ENCODE data around the gene NRG2.

The NRG2 gene

GRCh38 chr5:140042643-140043507 lies at the start of gene NRG2:
TSS of gene NRG2 (minus strand) at chr5:140043299.
- DNase-seq (ENCODE audit: low spot score): peak; percentile 79

DNA sequence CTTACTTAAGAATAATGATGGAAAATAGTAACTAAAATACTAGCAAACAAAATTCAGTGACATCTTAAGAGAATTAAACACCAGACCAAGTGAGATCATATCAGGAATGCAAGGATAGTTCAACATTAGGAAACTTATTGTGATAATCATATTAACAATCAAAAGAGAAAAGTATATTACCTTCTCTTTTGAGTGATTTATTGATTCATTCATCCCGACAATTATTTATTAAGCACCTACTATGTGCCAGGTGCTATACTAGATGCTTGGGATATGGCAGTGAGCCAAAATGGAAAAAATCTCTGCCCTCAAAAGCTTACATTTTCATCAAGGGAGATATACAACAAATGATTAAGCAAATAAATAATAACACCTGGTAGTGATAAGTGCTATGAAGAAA lies 47.2 kb upstream of the NRG2 start:
- DNase-seq (ENCODE audit: low spot score): no peak

DNA sequence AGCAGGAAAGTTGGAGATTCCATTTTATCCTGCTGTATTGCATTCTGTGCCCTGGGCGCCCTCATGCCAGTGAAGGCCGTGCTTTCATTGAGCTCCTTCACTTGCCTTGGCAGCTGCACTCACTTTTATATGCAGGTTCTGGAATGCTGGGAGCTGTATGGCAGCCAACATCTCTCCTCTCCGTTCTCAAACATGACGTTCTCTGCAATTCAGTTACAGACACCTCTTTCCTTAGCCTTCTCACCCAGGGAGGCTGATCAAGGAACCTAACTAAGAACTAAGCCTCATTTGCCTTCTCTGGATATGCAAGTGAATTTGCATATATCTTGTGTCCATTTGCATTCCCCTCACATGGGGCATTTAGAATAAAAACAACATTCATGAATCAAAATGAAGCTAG lies 41.4 kb upstream of the NRG2 start:
- DNase-seq (ENCODE audit: low spot score): no peak

DNA sequence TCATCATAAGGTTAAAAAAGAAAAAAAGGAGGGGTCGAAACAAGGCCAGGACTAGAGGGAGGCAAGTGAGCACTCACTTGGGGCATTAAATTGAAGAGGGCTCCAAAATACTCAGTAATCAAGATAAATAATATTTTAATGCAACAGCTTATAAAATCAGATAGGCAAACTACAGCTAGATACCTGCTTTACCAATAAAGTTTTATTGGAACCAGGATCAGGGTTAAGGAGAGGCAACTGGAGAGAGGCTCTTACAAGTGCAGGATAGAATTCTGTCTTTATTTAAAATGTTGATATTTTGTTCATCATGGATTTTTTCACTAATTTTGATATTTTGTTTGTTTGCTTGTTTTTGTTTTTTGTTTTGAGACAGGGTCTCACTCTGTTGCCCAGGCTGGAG lies 40.6 kb upstream of the NRG2 start:
- DNase-seq (ENCODE audit: low spot score): no peak

DNA sequence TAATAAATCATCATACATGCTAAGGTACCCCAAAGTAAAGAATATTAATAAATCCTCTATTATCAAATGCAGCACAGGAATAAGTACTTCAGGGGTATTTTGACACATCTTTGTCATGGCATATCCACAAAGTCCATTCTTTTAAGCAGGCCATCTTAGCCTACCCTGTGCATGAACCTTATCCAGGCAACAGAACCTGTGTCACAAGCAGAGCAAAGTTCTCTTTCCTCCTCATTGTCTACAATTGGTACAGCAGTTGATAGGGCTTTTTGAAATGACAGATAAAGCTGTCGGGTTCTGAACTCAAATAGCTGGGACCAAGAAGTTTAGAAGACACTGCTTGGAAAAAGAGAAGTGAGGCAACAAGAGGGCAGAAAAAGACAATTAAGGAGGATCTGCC lies 40.0 kb upstream of the NRG2 start:
- DNase-seq (ENCODE audit: low spot score): no peak

DNA sequence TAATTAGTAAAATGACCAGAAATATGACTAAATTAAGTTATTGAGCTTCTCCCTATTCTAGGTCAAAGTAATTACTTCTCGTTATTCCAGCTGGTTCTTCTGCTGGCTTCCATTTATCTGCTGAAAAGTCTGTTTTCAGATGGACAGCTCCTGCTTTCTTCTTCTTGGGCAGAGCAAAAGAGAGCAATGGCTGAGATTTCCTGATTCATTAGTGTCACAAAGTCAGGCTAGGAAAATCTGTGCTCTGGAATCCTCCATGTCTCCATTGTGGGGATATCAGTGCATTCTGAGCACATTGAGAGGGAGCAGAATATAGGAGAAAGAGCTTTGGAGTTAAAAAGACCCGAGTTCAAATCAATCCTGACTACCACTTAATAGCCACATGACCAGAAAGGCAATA lies 33.7 kb upstream of the NRG2 start:
- DNase-seq (ENCODE audit: low spot score): no peak

GRCh38 chr5:140076142-140076541 lies 33.0 kb upstream of the NRG2 start:
- DNase-seq (ENCODE audit: low spot score): no peak

- no peak for DNase-seq (ENCODE audit: low spot score)
Observed at GRCh38 chr5:140075371-140075770, 32.3 kb upstream of the NRG2 start.

GRCh38 chr5:140073296-140073695 lies 30.2 kb upstream of the NRG2 start:
- no peak for DNase-seq (ENCODE audit: low spot score)

DNA sequence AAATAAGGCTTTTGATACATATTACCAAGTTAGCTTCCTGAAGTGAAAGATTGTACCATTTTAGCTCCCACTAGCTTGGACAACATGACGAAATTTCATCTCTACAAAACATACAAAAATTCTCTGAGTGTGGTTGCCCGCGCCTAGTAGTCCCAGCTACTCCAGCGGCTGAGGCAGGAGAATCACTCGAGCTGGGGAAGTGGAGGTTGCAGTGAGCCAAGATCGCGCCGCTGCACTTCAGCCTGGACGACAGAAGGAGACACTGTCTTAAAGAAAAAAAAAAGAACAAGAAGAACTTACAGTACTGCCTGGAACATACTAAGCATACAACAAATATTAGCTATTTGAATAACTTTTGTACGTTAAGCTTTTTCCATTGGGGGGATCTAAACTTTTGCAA lies 29.7 kb upstream of the NRG2 start:
- DNase-seq (ENCODE audit: low spot score): no peak

DNA sequence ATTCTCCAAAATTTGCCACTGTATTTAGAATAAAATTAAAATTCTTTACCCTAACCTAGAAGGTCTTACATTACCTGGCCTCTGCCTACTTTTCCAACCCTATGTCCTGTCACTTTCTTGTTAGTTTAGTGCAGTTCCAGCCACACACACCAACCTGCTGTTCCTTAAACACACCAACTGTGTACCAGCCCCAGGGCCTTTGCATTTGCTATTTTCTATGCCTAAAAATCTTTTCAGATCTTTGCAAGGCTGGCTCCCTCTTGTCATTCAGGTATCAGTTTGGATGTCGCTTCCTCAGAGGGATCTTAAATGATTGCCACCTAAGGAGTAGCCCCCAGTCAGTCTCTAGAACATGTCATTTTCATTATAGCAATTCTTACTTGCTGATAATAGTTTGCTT lies 17.7 kb upstream of the NRG2 start:
- no peak for DNase-seq (ENCODE audit: low spot score)

DNA sequence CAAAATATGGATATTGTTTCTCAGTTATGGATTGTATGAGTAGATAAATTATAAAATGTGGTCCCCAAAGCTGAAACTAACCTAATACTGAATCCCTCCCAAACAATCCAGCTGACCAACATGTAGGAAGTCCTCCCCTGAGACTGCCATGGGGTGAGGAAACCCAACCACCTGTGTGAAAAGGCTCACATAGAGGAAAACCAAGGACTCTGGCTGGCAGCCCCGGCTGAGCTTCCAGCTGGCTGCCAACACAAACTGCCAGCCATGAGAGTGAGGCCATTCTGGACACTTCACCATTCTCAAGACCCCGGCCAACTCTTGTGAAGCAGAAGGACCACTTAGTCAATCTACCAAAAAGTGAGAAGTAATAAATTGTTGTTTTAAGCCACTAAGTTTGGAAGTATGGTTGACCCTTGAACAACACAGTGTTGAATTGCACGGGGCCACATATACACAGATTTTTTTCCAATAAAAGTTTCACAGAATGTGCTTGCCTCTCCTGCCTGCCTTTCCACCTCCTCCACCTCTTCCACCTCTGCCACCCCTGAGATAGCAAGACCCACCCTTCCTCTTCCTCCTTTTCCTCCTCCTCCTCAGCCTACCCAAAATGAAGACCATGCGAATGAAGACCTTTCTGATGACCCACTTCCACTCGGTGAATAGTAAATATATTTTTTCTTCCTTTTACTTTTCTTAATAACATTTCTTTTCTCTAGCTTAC lies 15.3 kb upstream of the NRG2 start:
- DNase-seq (ENCODE audit: low spot score): no peak

- DNase-seq (ENCODE audit: low spot score): no peak
Observed at GRCh38 chr5:140056880-140057279, 13.8 kb upstream of the NRG2 start.

DNA sequence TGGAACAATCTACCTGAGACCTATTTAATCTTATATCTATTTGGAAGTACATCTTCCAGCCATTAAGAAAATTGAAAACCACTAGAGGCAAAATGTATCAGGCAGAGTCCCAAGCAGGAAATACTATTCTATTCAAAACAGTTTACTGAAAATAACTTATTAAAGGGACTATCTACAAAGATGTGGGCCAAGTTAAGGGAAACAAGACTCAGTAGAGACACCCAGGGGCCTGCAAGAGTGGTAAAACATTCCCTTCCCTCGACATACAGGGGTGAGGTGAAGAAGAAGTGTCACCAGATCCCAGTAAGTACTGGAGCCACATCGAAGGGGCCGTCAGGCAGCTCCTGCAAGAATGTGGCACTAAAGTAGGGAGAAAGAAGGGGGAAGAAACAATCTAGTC lies 12.1 kb upstream of the NRG2 start:
- no peak for DNase-seq (ENCODE audit: low spot score)

DNA sequence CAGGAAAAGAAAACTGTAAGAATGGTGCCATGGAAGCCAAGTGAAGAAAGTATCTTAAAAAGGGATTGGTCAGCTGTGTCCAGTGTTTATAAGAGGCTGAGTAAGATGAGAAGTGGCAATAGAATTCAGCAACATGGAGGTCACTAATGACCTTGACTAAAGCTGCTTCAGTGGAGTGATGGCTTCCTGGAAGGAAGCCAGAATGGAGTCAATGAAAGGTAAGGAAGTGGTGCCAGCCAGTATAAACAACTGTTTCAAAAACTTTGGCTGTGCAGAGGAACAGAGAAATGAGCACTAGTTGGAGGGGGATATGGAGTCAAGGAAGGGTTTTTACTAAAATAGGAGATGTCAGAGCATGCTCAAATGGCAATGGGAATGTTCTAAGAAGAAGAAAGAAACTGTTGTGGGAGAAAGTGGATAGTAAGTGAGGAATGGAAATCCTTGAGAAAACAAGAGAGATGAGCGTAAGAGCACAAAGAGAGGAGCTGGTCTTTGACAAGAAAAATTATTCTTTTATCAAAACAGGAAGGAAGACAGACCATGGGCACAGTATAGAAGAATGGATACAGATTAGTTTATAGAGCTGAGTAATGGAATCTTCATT lies 11.1 kb upstream of the NRG2 start:
- DNase-seq (ENCODE audit: low spot score): no peak

DNA sequence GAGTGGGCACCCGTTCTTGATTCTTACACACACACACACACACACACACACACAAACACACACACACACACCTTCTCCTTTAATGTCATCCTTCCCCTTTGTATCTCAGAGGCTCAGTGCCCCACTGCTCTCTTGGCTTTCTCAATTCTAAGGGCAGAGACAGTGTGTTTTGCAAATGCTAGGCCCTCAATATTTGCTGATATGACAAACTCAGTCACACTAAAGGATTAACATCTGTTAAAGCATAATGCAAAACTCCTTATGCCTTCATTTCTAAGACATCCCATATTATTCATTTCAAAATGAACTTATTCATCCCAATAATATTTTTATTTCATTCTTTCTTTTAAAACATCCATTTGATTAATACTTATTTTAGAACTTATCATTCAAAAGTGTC lies 8.9 kb upstream of the NRG2 start:
- no peak for DNase-seq (ENCODE audit: low spot score)

DNA sequence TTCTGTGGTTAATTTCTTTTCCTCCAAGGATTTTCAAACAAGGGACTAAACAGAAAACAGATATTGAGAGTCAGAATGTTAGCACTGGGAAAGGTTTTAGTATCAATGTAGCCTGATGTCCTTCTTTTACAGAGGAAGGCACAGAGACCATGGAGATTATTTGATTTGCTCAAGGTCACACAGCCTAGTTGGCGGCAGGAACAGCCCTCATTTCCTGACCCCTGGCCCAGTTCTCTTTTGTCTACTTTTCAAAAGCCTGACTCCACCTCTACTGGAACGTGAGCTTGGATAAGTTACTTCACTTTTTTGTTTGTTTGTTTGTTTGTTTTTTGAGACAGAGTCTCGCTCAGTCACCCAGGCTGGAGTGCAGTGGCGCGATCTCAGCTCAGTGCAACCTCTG lies 6.6 kb upstream of the NRG2 start:
- no peak for DNase-seq (ENCODE audit: low spot score)

DNA sequence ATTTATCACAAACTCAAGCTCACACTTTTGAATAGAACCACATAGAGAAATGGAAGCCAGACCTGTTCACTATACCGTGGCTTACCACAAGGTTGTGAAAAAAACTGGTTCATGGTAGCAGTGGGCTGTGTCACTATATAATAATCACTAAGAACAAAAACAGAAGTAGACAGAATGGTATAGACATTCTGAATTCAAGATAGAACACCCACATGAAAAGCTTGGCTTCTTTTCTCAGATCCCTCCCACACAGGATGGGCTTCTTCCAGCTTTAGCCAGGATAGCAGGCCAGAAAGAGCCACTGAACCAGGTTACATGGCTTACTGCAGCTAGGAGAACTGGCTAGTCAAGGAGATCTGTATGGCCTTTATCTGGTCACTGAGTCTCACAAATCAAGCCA lies 6.1 kb upstream of the NRG2 start:
- DNase-seq (ENCODE audit: low spot score): no peak

DNA sequence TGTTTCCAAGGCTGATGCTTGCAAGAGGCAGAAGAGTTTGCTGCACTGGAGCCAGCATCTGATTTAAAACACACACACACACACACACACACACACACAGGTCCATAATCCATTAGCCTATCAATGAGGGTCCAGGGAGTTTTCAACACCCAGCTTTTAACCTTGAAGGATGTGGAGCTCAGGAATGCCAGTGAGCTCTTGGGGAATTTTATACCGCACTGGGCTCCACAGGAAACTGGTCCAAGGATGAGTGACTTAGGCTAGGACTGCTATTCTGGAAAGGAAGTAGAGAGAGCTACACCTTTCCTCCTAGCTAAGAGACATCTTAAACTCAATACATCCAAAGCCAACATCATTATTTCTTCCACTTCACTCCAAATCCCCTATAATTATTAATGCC lies 942 bp upstream of the NRG2 start:
- no peak for DNase-seq (ENCODE audit: low spot score)

DNA sequence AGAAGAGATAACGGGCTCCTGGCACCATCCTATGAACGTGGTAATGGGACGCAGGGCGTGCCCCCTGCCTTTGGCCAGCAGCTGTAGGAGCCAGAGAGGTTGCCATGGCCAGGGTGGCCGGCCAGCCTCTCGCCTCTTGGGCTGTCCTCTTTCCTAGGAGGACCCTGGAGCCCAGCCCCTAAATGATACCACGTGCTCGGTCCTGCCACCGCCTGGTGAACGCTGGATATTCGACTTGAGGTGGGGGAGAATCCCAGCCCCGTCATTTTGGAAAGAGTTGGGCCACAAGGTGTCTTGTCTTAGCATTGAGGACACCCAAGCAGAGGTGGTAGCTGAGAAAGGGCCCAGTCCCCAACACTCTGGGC lies 391 bp upstream of the NRG2 start:
- DNase-seq (ENCODE audit: low spot score): peak; percentile 34

- no peak for DNase-seq (ENCODE audit: low spot score)
Observed at GRCh38 chr5:140042393-140042642, 781 bp downstream of the NRG2 start.

DNA sequence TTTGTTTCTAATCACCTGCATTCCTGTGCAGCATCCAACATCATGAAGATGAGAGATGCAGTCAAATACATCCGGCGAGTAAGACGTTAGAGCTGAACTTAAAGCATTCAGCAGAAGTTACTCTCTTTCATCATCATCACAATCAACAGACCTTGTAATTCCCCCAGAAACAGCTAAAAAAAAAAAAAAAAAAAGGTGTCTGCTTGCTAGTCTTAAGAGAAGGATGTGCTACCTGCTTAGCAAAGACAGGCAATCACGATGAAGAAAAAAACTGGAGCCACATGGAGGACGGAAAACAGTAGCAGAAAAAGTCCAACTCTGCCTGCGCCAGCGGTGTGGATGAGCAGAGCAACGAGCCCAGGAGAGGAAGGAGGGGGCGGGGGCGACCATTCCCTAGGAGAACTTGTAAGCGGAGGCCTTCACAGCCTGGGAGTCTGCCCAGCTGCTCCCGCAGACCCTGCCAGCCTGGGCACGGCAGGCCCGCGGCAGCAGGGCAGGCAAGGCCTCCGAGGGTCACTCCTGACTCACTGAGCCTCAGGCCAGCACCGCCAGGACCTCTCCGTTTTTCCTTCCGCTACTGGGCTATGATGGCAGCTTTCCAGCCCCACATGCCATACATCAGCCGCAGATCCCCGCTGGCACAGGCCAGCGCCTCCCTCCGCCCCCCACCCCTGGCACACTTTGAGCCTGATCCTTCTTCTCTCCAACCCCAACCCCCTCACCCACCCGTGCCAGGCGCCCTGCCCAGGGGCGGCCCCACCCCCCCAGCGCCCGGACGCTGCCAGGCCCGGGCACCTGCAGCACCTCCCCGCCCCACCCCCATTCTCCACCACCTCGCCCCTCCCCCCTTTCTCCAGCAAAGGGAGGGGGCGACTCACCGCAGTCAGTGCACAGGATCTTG lies 1.4 kb downstream of the NRG2 start:
- DNase-seq (ENCODE audit: low spot score): no peak

GRCh38 chr5:140041099-140041491 lies 2.0 kb downstream of the NRG2 start:
- no peak for DNase-seq (ENCODE audit: low spot score)
